Measurements from ENCODE around the gene SH3BGR. TPM values are rescaled to one million over a fixed set of nuclear protein-coding genes. Genes with fewer than 3 reads are reported as not detected.

Gene SH3BGR
- total and polyA plus RNA-seq, 4 donors = 0.33 to 5.4 (median 2.0) TPM

GRCh38 chr21:39503123-39503762 lies 51.5 kb downstream of the SH3BGR start:
- no peaks in the 10 kb centered on the region for H3K36me3 ChIP-seq (ENCODE audit: control insufficient read depth in 4 of 4, insufficient read depth in 3 of 4, low read depth in 1 of 4, low read length in 3 of 4)
- H3K27me3 ChIP-seq (ENCODE audit: control insufficient read depth in 4 of 4, insufficient read depth in 4 of 4, low read length in 3 of 4) = no peaks in the 10 kb centered on the region
- no peak overlapping the region for H3K4me3 ChIP-seq (ENCODE audit: low read depth in 1 of 3, low read length in 3 of 3)
- WGBS = 82% methylated on average over 1 of the region's 1 CpG
- no peak for TF ChIP-seq FOXA2 (IDR thresholded peaks at IDR 0.05)
- no peak for TF ChIP-seq HNF4G (IDR thresholded peaks at IDR 0.05)
- TF ChIP-seq REST (IDR thresholded peaks at IDR 0.05) = no peak
- TF ChIP-seq SP1 (IDR thresholded peaks at IDR 0.05) = no peak
- TF ChIP-seq RAD21 (IDR thresholded peaks at IDR 0.05) = no peak
- no peak for TF ChIP-seq MAX (IDR thresholded peaks at IDR 0.05)
- TF ChIP-seq HNF4A (conservative IDR thresholded peaks at IDR 0.05) = no peak
- no peak for TF ChIP-seq JUND (IDR thresholded peaks at IDR 0.05)
- no peak for TF ChIP-seq NR2F2 (IDR thresholded peaks at IDR 0.05)
- no peak for TF ChIP-seq FOXA1 (IDR thresholded peaks at IDR 0.05)
- TF ChIP-seq RXRA (IDR thresholded peaks at IDR 0.05) = no peak
- TF ChIP-seq TAF1 (conservative IDR thresholded peaks at IDR 0.05) = no peak
- H3K9ac ChIP-seq (ENCODE audit: low read depth in 1 of 2, low read length in 2 of 2) = no peak overlapping the region
- H3K4me1 ChIP-seq (ENCODE audit: control insufficient read depth in 4 of 4, insufficient read depth in 4 of 4, low read length in 3 of 4) = no peaks in the 10 kb centered on the region
- DNase-seq (ENCODE audit: low spot score) = no peak
- no peak overlapping the region for H3K27ac ChIP-seq (ENCODE audit: low read depth in 1 of 2, low read length in 2 of 2)
- H3K9me3 ChIP-seq (ENCODE audit: control insufficient read depth in 4 of 4, low read length in 3 of 4) = no peaks in the 10 kb centered on the region

- WGBS = 92% methylated on average over 6 of the region's 6 CpGs
- Histone ChIP-seq H3K27ac (ENCODE audit: low read depth in 1 of 2, low read length in 2 of 2) (no peak overlapping the region), H3K36me3 (ENCODE audit: control insufficient read depth in 4 of 4, insufficient read depth in 3 of 4, low read depth in 1 of 4, low read length in 3 of 4) (no peaks in the 10 kb centered on the region), H3K9ac (ENCODE audit: low read depth in 1 of 2, low read length in 2 of 2) (no peak overlapping the region), H3K9me3 (ENCODE audit: control insufficient read depth in 4 of 4, low read length in 3 of 4) (no peaks in the 10 kb centered on the region), H3K4me1 (ENCODE audit: control insufficient read depth in 4 of 4, insufficient read depth in 4 of 4, low read length in 3 of 4) (no peaks in the 10 kb centered on the region), H3K4me3 (ENCODE audit: low read depth in 1 of 3, low read length in 3 of 3) (no peak overlapping the region), H3K27me3 (ENCODE audit: control insufficient read depth in 4 of 4, insufficient read depth in 4 of 4, low read length in 3 of 4) (no peaks in the 10 kb centered on the region)
- no peak for DNase-seq (ENCODE audit: low spot score)
- TF ChIP-seq ZBTB33 (IDR thresholded peaks at IDR 0.05) (no peak), TAF1 (conservative IDR thresholded peaks at IDR 0.05) (no peak), FOXA2 (IDR thresholded peaks at IDR 0.05) (no peak)
Measured at GRCh38 chr21:39504230-39504629, 52.5 kb downstream of the SH3BGR start.

- WGBS = 89% methylated on average over 1 of the region's 1 CpG
- no peak overlapping the region for H3K4me3 ChIP-seq (ENCODE audit: low read depth in 1 of 3, low read length in 3 of 3)
- no peaks in the 10 kb centered on the region for H3K27me3 ChIP-seq (ENCODE audit: control insufficient read depth in 4 of 4, insufficient read depth in 4 of 4, low read length in 3 of 4)
- no peak overlapping the region for H3K9ac ChIP-seq (ENCODE audit: low read depth in 1 of 2, low read length in 2 of 2)
- H3K36me3 ChIP-seq (ENCODE audit: control insufficient read depth in 4 of 4, insufficient read depth in 3 of 4, low read depth in 1 of 4, low read length in 3 of 4) = peaks cover 0 to 2% (median 0%) of the 10 kb centered on the region in 4 donors
- no peaks in the 10 kb centered on the region for H3K9me3 ChIP-seq (ENCODE audit: control insufficient read depth in 4 of 4, low read length in 3 of 4)
- H3K27ac ChIP-seq (ENCODE audit: low read depth in 1 of 2, low read length in 2 of 2) = no peak overlapping the region
- DNase-seq (ENCODE audit: low spot score) = no peak
- H3K4me1 ChIP-seq (ENCODE audit: control insufficient read depth in 4 of 4, insufficient read depth in 4 of 4, low read length in 3 of 4) = no peaks in the 10 kb centered on the region
- TF ChIP-seq ZBTB33 (IDR thresholded peaks at IDR 0.05) (no peak), GABPA (IDR thresholded peaks at IDR 0.05 in 1 of 2, conservative IDR thresholded peaks at IDR 0.05 in 1 of 2) (no peak), NR2F2 (IDR thresholded peaks at IDR 0.05) (no peak), REST (IDR thresholded peaks at IDR 0.05) (no peak), RXRA (IDR thresholded peaks at IDR 0.05) (no peak), JUND (IDR thresholded peaks at IDR 0.05) (no peak), RAD21 (IDR thresholded peaks at IDR 0.05) (no peak), HNF4G (IDR thresholded peaks at IDR 0.05) (no peak)
Measured at GRCh38 chr21:39510240-39510639, 58.5 kb downstream of the SH3BGR start.

All from liver (tissue), 9 donors.